Stimulated activated CD4-positive, alpha-beta T cell treated with anti-CD3 and anti-CD28 coated beads, TNF-alpha, amount 100 ng/mL, for 4 hours (primary cell): ENCODE data around the gene PTPRQ.
"Not testable (repeated sequence)": the region's sequence is repeated elsewhere in the genome, so short reads cannot be mapped to it uniquely, and the experiment has no call there.

Source experiments
- DNase-seq, 3 experiments: peaks; one replicate each; pipeline ENCODE4 v3.0.0-alpha.2; 2020; ENCODE audit warnings: low read depth in 3 of 3

Gene PTPRQ

DNA sequence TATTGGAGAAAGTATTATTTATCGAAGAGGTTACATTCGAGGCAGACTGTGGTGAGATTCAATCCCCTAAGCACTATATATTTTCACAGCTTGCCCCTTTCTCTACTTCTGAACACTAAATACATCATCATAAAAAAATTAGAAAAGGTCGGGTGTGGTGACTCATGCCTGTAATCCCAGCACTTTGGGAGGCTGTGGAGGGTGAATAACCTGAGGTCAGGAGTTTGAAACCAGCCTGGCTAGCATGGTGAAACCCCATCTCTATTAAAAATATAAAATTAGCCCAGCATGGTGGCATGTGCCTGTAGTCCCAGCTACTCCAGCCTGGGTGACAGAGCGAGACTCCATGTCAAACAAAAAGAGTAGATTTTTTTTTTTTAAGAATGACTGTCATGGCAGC lies 192.8 kb downstream of the PTPRQ start:
- DNase-seq = no peak

DNA sequence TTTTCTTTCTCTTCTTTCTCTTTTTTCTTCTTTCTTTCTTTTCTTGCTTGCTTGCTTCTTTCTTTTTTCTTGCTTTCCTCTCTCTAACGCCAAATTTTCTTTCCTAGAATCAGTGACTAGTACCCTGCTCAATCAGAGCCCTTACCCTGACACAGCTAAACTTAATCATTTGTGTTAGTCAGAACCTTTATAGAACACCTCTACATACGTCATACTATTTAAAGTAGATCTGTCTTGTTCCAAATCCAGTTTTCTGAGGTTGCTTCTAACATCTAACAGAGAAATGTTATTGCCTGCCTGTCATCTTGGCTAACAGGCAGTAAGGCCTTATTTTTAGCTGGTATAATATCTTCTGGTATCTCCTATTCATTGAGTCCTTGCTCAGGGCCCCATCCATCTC lies 197.9 kb downstream of the PTPRQ start:
- DNase-seq = no peak

GRCh38 chr12:80643961-80644360 lies 199.9 kb downstream of the PTPRQ start:
- no peak for DNase-seq

GRCh38 chr12:80648881-80649280 lies 204.8 kb downstream of the PTPRQ start:
- no peak for DNase-seq

GRCh38 chr12:80655751-80656150 lies 211.7 kb downstream of the PTPRQ start:
- DNase-seq = no peak

DNA sequence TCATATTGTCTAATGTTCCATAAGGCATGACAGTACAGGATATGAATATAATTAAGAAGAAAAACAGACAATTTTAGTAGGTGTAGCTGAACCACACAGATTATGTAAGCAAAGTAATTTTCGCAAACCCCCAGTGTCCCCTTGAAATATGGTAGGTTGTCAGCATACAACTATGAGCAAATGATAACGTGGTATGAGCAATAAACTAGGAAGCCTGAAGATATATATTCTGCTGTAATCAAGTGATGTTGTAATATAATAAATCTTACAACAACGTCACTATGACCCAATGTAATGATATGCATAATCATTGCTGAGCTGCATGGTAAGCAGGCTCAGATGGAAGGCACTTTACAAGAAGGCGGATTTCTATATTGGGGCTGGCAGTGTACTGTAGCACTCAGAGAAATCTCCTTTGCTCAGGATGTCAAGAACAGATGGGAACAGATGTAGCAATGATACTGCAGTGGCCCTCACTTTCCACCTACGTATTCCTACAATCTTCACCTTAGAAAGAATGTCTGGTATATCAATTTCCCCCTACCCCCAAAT lies 215.6 kb downstream of the PTPRQ start:
- no peak for DNase-seq

GRCh38 chr12:80662586-80662985 lies 218.6 kb downstream of the PTPRQ start:
- no peak for DNase-seq

DNA sequence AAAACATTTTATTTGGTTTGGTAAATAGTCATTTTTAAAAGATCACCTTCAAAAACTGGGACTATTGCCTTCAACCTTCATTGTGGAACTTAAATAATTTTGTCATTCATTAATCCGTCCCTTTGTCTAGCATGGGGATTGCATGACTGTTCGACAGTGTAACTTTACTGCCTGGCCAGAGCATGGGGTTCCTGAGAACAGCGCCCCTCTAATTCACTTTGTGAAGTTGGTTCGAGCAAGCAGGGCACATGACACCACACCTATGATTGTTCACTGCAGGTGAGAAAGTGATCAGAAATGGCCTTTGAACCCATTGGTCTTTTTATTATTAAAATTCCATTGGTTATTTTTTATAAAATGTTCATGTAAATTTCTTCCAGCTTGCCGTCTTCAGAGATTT lies 226.2 kb downstream of the PTPRQ start:
- DNase-seq = no peak

- not testable (repeated sequence) for DNase-seq
These were observed 232.1 kb downstream of the PTPRQ start for GRCh38 chr12:80676042-80676636.

GRCh38 chr12:80676856-80677255 lies 232.8 kb downstream of the PTPRQ start:
- DNase-seq = no peak

GRCh38 chr12:80677994-80678393 lies 234.0 kb downstream of the PTPRQ start:
- DNase-seq = no peak

DNA sequence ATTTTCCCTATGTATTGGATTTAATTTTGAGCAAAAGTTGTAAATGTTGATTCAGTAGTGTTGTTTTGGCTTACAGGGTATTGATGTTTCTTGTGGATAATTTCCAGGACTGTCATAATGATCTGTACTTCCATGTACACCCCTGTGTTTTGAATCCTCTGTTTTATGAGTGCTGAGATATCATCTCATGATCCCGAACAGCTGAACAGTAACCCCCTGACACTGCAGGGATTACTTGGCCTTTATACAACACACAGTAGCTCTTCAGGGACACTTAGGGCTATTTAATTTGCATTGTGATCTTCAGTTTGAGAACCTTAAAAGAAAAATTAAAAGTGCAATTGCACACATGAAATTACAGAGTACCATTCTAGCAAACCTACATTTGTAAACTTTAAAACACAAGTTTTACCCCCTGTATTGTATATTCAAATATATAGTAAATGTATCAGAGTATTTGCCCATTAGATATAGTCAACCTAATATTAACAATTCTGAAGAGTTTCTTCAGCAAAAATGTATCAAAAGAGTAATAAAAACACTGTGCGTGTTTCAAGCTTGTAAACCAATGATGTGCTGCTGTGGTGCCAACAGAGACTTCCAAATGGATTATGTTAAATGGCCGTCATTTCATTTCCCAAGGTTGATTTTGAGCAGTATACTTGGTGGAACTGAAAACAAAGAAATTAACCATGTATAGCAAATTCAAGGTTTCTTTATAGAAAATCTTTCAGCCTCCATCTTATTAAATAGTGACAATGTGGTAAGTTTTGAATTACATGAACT lies 235.5 kb downstream of the PTPRQ start:
- DNase-seq = no peak

DNA sequence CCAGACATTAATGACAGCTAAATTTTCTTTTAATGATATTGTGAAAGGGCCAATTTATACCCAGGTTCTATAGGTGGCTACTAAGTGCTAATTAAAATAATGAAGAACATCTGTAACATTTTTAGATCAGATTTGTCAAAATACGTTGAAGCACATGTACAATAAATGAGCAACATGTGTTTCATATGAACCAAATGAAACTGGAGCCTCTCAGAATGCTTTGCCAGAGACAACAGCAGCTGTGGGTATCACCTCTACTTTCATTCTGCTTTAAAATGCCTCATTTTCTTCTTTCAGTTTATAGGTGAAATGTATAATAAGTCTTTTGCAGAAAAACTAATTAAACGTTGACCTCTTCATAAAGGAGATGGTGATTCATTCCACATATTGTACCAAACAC lies 237.3 kb downstream of the PTPRQ start:
- no peak for DNase-seq

DNA sequence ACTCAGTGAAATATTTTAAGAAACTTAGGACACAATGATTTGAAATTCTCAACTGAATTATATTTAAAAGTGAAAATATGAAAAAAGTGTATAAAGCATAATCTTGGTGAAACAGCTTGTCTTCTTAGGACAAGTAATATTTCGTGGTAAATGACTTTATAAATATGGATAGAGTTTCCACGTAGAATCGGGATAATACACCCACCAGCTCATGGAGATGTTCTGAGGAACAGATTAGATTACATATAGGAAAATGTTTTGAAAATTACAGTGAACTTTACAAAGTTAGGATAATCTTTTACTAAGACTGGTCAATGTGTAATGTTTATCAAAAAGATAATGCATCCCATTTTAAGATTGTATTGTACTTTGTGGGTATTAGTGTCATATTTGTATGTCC lies 237.8 kb downstream of the PTPRQ start:
- DNase-seq = no peak

DNA sequence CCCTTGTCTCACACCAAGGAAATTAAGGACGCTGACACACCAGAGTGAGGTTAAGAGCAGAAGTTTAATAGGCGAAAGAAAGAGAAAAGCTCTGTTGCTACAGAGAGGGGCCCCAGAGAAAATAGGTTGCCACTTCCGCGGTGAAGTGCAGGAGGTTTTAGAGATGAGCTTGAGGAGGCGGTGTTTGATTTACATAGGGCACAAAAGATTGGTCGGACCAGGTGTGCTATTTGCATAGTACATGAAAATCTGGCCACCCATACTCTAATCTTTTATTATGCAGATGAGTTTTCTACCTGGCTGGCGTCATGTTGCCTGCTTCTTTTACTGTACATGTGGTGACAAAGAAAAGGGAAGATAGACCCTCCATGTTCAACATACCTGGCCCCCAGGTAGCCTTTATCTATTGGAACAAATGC lies 240.1 kb downstream of the PTPRQ start:
- DNase-seq = no peak

DNA sequence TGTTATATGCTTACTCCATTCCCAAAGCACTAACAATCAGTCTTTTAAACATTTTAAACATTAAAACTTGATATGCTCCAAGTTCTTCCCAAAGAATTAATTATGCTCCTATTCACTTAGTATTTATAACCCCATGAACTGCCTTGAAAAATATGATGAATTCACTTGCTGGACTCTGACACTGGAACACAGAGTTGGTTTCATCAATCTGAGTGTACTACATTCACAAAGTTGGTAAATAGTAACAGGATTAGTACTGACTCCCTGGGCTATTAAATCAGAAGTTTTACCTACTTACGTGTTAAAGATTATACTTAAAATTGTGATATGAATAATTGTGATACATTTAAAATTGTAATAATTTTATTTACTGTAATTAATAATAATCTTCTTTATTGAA lies 246.1 kb downstream of the PTPRQ start:
- no peak for DNase-seq

DNA sequence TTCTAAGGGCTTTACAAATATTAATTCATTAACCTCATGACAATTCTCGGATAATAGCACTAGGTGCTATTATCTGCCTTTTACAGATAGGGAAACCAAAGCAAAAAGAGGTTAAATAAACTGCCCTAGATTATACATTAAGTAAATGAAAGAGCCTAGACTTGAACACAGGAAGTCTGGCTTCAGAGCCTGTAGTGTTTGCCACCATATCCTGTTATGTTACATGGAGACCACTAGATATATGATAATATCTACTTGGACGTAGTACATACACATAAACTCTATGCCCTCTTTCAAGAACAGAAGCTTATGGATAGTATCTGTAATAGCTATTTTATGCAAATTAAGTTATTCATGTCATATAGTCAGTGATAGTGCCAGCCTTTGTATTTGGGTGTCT lies 246.5 kb downstream of the PTPRQ start:
- DNase-seq = no peak

DNA sequence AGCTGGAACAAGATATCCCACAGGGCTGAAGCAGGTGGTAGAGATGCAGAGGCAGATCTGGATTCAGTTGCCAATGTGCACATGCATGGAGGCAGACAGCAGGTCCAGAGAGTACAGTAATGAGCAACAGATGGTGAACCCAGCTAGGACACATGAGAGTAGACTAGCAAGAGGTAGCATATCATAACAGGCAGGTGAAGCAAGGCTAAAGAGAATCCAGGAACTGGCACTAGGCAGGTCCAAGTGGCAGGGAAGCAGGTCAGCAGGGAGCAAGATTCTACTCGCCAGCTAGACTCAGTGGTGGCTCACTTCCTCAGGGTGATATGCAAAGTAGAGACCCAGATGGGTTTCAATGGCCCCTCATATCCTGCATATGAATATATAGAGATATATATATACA lies 248.1 kb downstream of the PTPRQ start:
- DNase-seq = no peak

DNA sequence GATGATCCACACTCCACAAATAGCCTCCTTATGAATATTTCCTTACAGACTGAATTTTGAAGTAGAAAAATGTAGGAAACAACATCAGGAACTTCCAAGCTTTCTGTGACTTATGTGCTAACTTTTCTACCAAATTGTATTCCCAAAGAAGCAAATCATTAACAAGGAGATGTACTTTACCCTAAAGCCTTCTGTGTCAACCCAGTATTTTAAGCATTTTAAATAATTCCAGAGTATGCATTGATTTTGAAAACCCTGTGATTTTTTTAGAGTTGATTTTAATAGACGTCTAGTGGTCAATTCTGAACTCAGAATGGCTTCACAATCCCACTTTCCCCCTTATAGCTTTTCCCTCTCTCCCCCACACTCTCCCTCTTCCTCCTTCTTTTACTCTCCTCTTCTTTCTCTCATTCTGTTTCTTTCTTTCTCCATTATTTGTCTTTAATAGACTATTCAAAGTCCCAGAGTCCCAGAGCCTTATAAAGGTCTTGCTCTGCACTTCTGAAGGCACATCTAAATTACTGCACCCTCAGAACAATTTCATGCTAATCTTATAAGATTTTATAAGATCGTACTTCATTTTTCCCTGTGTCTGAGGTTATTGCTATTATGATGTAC lies 253.3 kb downstream of the PTPRQ start:
- DNase-seq = no peak

- no peak for DNase-seq
These were observed 254.2 kb downstream of the PTPRQ start for GRCh38 chr12:80698256-80698655.

GRCh38 chr12:80698847-80699542 lies 255.0 kb downstream of the PTPRQ start:
- DNase-seq = no peak

DNA sequence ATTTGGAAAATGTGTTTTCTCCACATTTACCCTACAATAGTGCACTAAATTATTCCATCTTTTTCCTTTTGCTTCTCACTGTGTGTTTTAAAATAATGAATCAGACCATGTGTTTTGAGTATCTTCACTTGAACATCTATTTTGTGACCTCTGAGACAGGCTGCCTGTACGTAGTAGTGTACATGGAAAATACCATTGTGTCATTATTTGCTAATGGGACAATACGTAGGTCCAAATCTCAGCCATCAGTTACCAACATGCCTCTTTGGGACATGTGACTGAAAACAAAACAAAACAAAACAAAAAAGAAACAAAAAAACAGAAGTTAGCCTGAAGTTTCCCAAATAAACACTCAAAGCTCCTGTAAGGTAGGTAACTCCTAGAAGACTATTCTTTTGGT lies 256.3 kb downstream of the PTPRQ start:
- no peak for DNase-seq
